ENCODE data around the gene TRMU.

Gene TRMU

GRCh38 chr22:46338636-46339035 lies 3.1 kb downstream of the TRMU start:
- no peak for DNase-seq

GRCh38 chr22:46339956-46340355 lies 4.4 kb downstream of the TRMU start:
- no peak for DNase-seq

- no peak for DNase-seq
Observed at GRCh38 chr22:46340676-46341075, 5.2 kb downstream of the TRMU start.

- DNase-seq, result no peak
Observed at GRCh38 chr22:46346680-46347405, 11.3 kb downstream of the TRMU start.

GRCh38 chr22:46347646-46348045 lies 12.1 kb downstream of the TRMU start:
- no peak for DNase-seq

- no peak for DNase-seq
Observed at GRCh38 chr22:46348099-46348695, 12.7 kb downstream of the TRMU start.

- no peak for DNase-seq
Observed at GRCh38 chr22:46349238-46349637, 13.7 kb downstream of the TRMU start.

GRCh38 chr22:46349681-46350080 lies 14.2 kb downstream of the TRMU start:
- DNase-seq, result no peak

GRCh38 chr22:46350121-46350520 lies 14.6 kb downstream of the TRMU start:
- DNase-seq, result no peak

GRCh38 chr22:46350646-46351045 lies 15.1 kb downstream of the TRMU start:
- DNase-seq, result no peak

GRCh38 chr22:46351131-46351735 lies 15.7 kb downstream of the TRMU start:
- DNase-seq, result no peak

- no peak for DNase-seq
Observed at GRCh38 chr22:46351767-46352166, 16.3 kb downstream of the TRMU start.

- no peak for DNase-seq
Observed at GRCh38 chr22:46352276-46352675, 16.8 kb downstream of the TRMU start.

- no peak for DNase-seq
Observed at GRCh38 chr22:46352691-46353386, 17.3 kb downstream of the TRMU start.

- DNase-seq, result no peak
Observed at GRCh38 chr22:46353483-46354105, 18.1 kb downstream of the TRMU start.

- DNase-seq, result no peak
Observed at GRCh38 chr22:46354176-46354992, 18.9 kb downstream of the TRMU start.

GRCh38 chr22:46354993-46355305 lies 19.4 kb downstream of the TRMU start:
- DNase-seq, result no peak

- peak; percentile 55 for DNase-seq
Observed at GRCh38 chr22:46355369-46355995, 20.0 kb downstream of the TRMU start.

- no peak for DNase-seq
Observed at GRCh38 chr22:46355996-46356471, 20.5 kb downstream of the TRMU start.

GRCh38 chr22:46356496-46357480 lies 21.3 kb downstream of the TRMU start:
- DNase-seq, result no peak
